HepG2 (cell line): Measurements from ENCODE around the gene PSMB10. TPM values are rescaled to one million over a fixed set of nuclear protein-coding genes. Genes with fewer than 3 reads are reported as not detected.

ENCODE experiments used
- CAMTA2 ChIP-seq: sonication (generic); formaldehyde crosslinking; IDR thresholded peaks from 2 replicates; pipeline ENCODE4 v1.4.0; 2020; ENCODE audit warnings: mild to moderate bottlenecking, missing genetic modification reagents, borderline replicate concordance
- EEA1 ChIP-seq: sonication (generic); formaldehyde crosslinking; IDR thresholded peaks from 2 replicates; pipeline ENCODE4 v1.5.1; 2020; ENCODE audit warnings: mild to moderate bottlenecking, missing genetic modification reagents, borderline replicate concordance
- FOXA3 ChIP-seq: IDR thresholded peaks from 2 replicates; pipeline ENCODE4 v1.6.1; 2016; ENCODE audit warnings: missing genetic modification reagents, missing compliant biosample characterization
- KDM5B ChIP-seq: sonication (generic); formaldehyde crosslinking; IDR thresholded peaks from 2 replicates; pipeline ENCODE4 v1.4.0; 2020; ENCODE audit warnings: missing genetic modification reagents, mild to moderate bottlenecking, borderline replicate concordance
- NR2F6 ChIP-seq, 2 experiments: IDR thresholded peaks; 2 replicates each; pipeline ENCODE4 v1.6.1; 2016; ENCODE audit warnings: antibody characterized with exemption in 1 of 2, mild to moderate bottlenecking in 1 of 2
- PAX8 ChIP-seq: sonication (generic); formaldehyde crosslinking; IDR thresholded peaks from 2 replicates; pipeline ENCODE4 v1.8.0; 2022; ENCODE audit warnings: mild to moderate bottlenecking, missing genetic modification reagents, borderline replicate concordance
- PCBP1 ChIP-seq: fragments of 200-400 bp; formaldehyde crosslinking; IDR thresholded peaks from 2 replicates; pipeline ENCODE4 v1.6.1; 2017; ENCODE audit warnings: mild to moderate bottlenecking, low read depth, low read length, borderline replicate concordance
- PHF21A ChIP-seq: sonication (generic); formaldehyde crosslinking; IDR thresholded peaks from 2 replicates; pipeline ENCODE4 v1.5.0; 2020; ENCODE audit warnings: mild to moderate bottlenecking, missing genetic modification reagents
- POLR2G ChIP-seq: fragments of 200-400 bp; formaldehyde crosslinking; IDR thresholded peaks from 2 replicates; pipeline ENCODE4 v1.6.1; 2018; ENCODE audit warnings: mild to moderate bottlenecking, low read depth, low read length, moderate library complexity
- PRDM4 ChIP-seq: sonication (generic); formaldehyde crosslinking; IDR thresholded peaks from 2 replicates; pipeline ENCODE4 v1.9.0; 2021; ENCODE audit warnings: missing genetic modification reagents, borderline replicate concordance
- RFXANK ChIP-seq: IDR thresholded peaks from 2 replicates; pipeline ENCODE4 v1.6.1; 2016
- SNAPC5 ChIP-seq: sonication (generic); formaldehyde crosslinking; IDR thresholded peaks from 2 replicates; pipeline ENCODE4 v1.8.1; 2023; ENCODE audit warnings: mild to moderate bottlenecking, missing genetic modification reagents, borderline replicate concordance
- STAG1 ChIP-seq: sonication (generic); formaldehyde crosslinking; IDR thresholded peaks from 2 replicates; pipeline ENCODE4 v1.4.0; 2020; ENCODE audit warnings: missing genetic modification reagents
- SUZ12 ChIP-seq: fragments of 150-350 bp; IDR thresholded peaks from 2 replicates; pipeline ENCODE4 v1.6.1; 2014; ENCODE audit warnings: low read depth, low read length
- ZBTB38 ChIP-seq: sonication (generic); formaldehyde crosslinking; IDR thresholded peaks from 2 replicates; pipeline ENCODE4 v1.5.1; 2020; ENCODE audit warnings: mild to moderate bottlenecking, missing genetic modification reagents
- ZNF207 ChIP-seq: fragments of 450-650 bp; IDR thresholded peaks from 2 replicates; pipeline ENCODE4 v1.6.1; 2016; ENCODE audit warnings: antibody characterized with exemption, borderline replicate concordance
- ZNF605 ChIP-seq: sonication (generic); formaldehyde crosslinking; IDR thresholded peaks from 2 replicates; pipeline ENCODE4 v1.8.0; 2022; ENCODE audit warnings: mild to moderate bottlenecking, missing genetic modification reagents
- ZNF775 ChIP-seq: sonication (generic); formaldehyde crosslinking; IDR thresholded peaks from 2 replicates; pipeline ENCODE4 v1.4.0; 2020; ENCODE audit warnings: missing genetic modification reagents, mild to moderate bottlenecking, moderate library complexity, borderline replicate concordance
- ZNF777 ChIP-seq: sonication (generic); formaldehyde crosslinking; IDR thresholded peaks from 2 replicates; pipeline ENCODE4 v1.4.0; 2020; ENCODE audit warnings: missing genetic modification reagents
- polyA plus RNA-seq, 8 experiments: library from polyadenylated mRNA; depleted of rRNA in 3 of 8; stranded (reverse) in 7 of 8; unstranded in 1 of 8; fragments of >200 nt; fragmentation: Illumina TruSeq in 4 of 8; extraction: Trizol in 4 of 8; gene quantifications; 2 replicates each; pipeline versions ENCODE4 v1.2.1 to v1.2.3, GENCODE V29; 2011 to 2016; ENCODE audit warnings: low read depth in 4 of 8, missing spikeins in 1 of 8, mixed read lengths in 1 of 8; ENCODE audit not compliant: insufficient read depth in 1 of 8
- total RNA-seq, 5 experiments: library from RNA; depleted of rRNA; stranded (reverse); fragments of >200 nt; fragmentation: Illumina TruSeq; extraction: Trizol; gene quantifications; 2 replicates each; pipeline ENCODE4 v1.2.3, GENCODE V29; 2016; ENCODE audit warnings: low read depth in 1 of 5
- TF ChIP-seq, protein P1 (sequence below): sonication (generic); formaldehyde crosslinking; IDR thresholded peaks from 2 replicates; pipeline ENCODE4 v1.4.0; 2020; ENCODE audit warnings: missing genetic modification reagents
- TF ChIP-seq, protein P2 (sequence below): sonication (generic); formaldehyde crosslinking; IDR thresholded peaks from 2 replicates; pipeline ENCODE4 v1.5.0; 2020; ENCODE audit warnings: mild to moderate bottlenecking, missing genetic modification reagents, borderline replicate concordance
- TF ChIP-seq, protein P3 (sequence below): sonication (generic); formaldehyde crosslinking; IDR thresholded peaks from 2 replicates; pipeline ENCODE4 v1.4.0; 2020; ENCODE audit warnings: missing genetic modification reagents

The PSMB10 gene
- total and polyA plus RNA-seq, 2 of the 13 experiments (the other 11 are each of a cell fraction or from before 2014, with no cell fraction given): 12.7 to 65.9 TPM

- TF ChIP-seq, protein P1, sequence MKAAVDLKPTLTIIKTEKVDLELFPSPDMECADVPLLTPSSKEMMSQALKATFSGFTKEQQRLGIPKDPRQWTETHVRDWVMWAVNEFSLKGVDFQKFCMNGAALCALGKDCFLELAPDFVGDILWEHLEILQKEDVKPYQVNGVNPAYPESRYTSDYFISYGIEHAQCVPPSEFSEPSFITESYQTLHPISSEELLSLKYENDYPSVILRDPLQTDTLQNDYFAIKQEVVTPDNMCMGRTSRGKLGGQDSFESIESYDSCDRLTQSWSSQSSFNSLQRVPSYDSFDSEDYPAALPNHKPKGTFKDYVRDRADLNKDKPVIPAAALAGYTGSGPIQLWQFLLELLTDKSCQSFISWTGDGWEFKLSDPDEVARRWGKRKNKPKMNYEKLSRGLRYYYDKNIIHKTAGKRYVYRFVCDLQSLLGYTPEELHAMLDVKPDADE: no peak
- TF ChIP-seq PCBP1: no peak
- no peak for TF ChIP-seq CAMTA2 (CRISPR knock-in tag)
- TF ChIP-seq SNAPC5 (CRISPR knock-in tag): no peak
- TF ChIP-seq SUZ12: no peak
- TF ChIP-seq ZNF207: no peak
- peak; percentile 7; the same call in 1 of the 2 replicates for TF ChIP-seq ZNF605 (CRISPR knock-in tag)
- TF ChIP-seq, protein P2, sequence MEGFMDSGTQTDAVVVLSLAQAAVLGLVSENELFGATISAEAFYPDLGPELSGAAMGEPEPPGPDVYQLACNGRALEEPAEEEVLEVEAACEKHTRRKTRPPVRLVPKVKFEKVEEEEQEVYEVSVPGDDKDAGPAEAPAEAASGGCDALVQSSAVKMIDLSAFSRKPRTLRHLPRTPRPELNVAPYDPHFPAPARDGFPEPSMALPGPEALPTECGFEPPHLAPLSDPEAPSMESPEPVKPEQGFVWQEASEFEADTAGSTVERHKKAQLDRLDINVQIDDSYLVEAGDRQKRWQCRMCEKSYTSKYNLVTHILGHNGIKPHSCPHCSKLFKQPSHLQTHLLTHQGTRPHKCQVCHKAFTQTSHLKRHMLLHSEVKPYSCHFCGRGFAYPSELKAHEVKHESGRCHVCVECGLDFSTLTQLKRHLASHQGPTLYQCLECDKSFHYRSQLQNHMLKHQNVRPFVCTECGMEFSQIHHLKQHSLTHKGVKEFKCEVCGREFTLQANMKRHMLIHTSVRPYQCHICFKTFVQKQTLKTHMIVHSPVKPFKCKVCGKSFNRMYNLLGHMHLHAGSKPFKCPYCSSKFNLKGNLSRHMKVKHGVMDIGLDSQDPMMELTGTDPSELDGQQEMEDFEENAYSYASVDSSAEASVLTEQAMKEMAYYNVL (CRISPR knock-in tag): no peak
- no peak for TF ChIP-seq PRDM4 (CRISPR knock-in tag)
- no peak for TF ChIP-seq EEA1 (CRISPR knock-in tag)
- TF ChIP-seq, protein P3, sequence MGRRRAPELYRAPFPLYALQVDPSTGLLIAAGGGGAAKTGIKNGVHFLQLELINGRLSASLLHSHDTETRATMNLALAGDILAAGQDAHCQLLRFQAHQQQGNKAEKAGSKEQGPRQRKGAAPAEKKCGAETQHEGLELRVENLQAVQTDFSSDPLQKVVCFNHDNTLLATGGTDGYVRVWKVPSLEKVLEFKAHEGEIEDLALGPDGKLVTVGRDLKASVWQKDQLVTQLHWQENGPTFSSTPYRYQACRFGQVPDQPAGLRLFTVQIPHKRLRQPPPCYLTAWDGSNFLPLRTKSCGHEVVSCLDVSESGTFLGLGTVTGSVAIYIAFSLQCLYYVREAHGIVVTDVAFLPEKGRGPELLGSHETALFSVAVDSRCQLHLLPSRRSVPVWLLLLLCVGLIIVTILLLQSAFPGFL (CRISPR knock-in tag): no peak
- peak; percentile 53 for TF ChIP-seq POLR2G
- no peak for TF ChIP-seq STAG1 (CRISPR knock-in tag)
- TF ChIP-seq PHF21A (CRISPR knock-in tag): no peak
- no peak for TF ChIP-seq NR2F6 (IDR thresholded peaks at IDR 0.05)
- no peak for TF ChIP-seq NR2F6 (CRISPR knock-in tag; IDR thresholded peaks at IDR 0.05)
- TF ChIP-seq ZNF775 (CRISPR knock-in tag): no peak
- TF ChIP-seq ZBTB38: no peak
- TF ChIP-seq KDM5B (CRISPR knock-in tag): peak; percentile 22; the same call in 1 of the 2 replicates
- TF ChIP-seq RFXANK (CRISPR knock-in tag): no peak
- no peak for TF ChIP-seq FOXA3 (CRISPR knock-in tag)
- peak; percentile 6; the same call in 1 of the 2 replicates for TF ChIP-seq ZNF777
- no peak for TF ChIP-seq PAX8 (CRISPR knock-in tag)
These were observed 2.1 kb downstream of the PSMB10 start (continued) for GRCh38 chr16:67934306-67935100.
